ENCODE results near the gene APOL3. TPM values are rescaled to one million over a fixed set of nuclear protein-coding genes. Genes with fewer than 3 reads are reported as not detected.

APOL3 gene
- total RNA-seq, 2 donors from 2014 or later: 13.8 to 29.5 TPM

Other genes with a start within 250 kb of the APOL3 start
- gene RBFOX2, start 131.9 kb downstream of the APOL3 start, total RNA-seq: 10 to 100 TPM; 81.8 to 86.0 TPM
- gene APOL4, start 41.1 kb upstream of the APOL3 start, total RNA-seq: 1 to 10 TPM in 1 of 2 donors, under 1 TPM in 1; 0.24 to 2.1 TPM
- gene APOL2, start 78.8 kb upstream of the APOL3 start, total RNA-seq: 10 to 100 TPM; 25.4 to 25.7 TPM
- gene APOL1, start 92.4 kb upstream of the APOL3 start, total RNA-seq: 10 to 100 TPM; 10.7 to 18.1 TPM
- gene MYH9, start 227.2 kb upstream of the APOL3 start, total RNA-seq: 100 to 1,000 TPM; 125 to 229 TPM